Left lung (tissue), 10 donors: ENCODE measurements around the gene CDC20. TPM values are rescaled to one million over a fixed set of nuclear protein-coding genes. Genes with fewer than 3 reads are reported as not detected.

ENCODE experiments used
- ATAC-seq: fragments of 200-7000 bp; cut with Tn5 transposase; one replicate; pipeline ENCODE4 v1.9.1; 2020; ENCODE audit warnings: moderate library complexity
- DNase-seq, 4 donors: peaks; one replicate each; pipeline ENCODE4 v3.0.0-alpha.2; 2013 to 2020
- H3K27ac ChIP-seq, 2 donors: fragments of 200-600 bp; sonication (generic) in 1 of 2; one replicate each; pipeline versions ENCODE4 v1.5.0 to v1.8.0; 2020 to 2021
- H3K27me3 ChIP-seq, 2 donors: fragments of 200-600 bp; sonication (generic) in 1 of 2; one replicate each; pipeline versions ENCODE4 v1.5.0 to v1.8.0; 2020 to 2021
- H3K36me3 ChIP-seq, 2 donors: fragments of 200-600 bp; sonication (generic) in 1 of 2; one replicate each; pipeline versions ENCODE4 v1.5.0 to v1.8.0; 2020 to 2021
- H3K4me1 ChIP-seq, 2 donors: fragments of 200-600 bp; one replicate each; pipeline ENCODE4 v1.8.0; 2021
- H3K4me3 ChIP-seq, 2 donors: fragments of 200-600 bp; sonication (generic) in 1 of 2; one replicate each; pipeline versions ENCODE4 v1.5.0 to v1.8.0; 2020 to 2021; ENCODE audit warnings: mild to moderate bottlenecking in 1 of 2
- H3K9me3 ChIP-seq, 2 donors: fragments of 200-600 bp; sonication (generic) in 1 of 2; one replicate each; pipeline versions ENCODE4 v1.5.0 to v1.8.0; 2020 to 2021
- CTCF ChIP-seq, 2 donors: fragments of 200-600 bp; sonication (generic) in 1 of 2; IDR thresholded peaks; one replicate each; pipeline versions ENCODE4 v1.5.0 to v1.8.0; 2021; ENCODE audit warnings: antibody characterized with exemption in 2 of 2
- intact Hi-C, 2 donors: fragments of 100-400 bp; cut with DNase I; formaldehyde crosslinking; loops; one replicate each; pipeline versions ENCODE4 v1.11.2 to v1.14.2; 2022
- polyA plus RNA-seq, 6 donors: library from polyadenylated mRNA; unstranded; fragments of 120-200 nt; gene quantifications; one replicate each; pipeline ENCODE4 v1.2.1, GENCODE V29; 2013; ENCODE audit not compliant: insufficient read length in 6 of 6
- total RNA-seq, 2 donors: library from RNA; stranded (reverse); fragmentation: NEBNext Ultra II Directional; extraction: Animal tissue kit (Norgen Biotek cat#: 25700); gene quantifications; one replicate each; pipeline ENCODE4 v1.2.1, GENCODE V29; 2021
- donor health status: DM: no; HTN: yes; CAD: no.
- donor health status: DM: no; HTN: no; CAD: no.

The CDC20 gene
- total and polyA plus RNA-seq, 8 donors = 7.9 to 73.7 (median 31.7) TPM

GRCh38 chr1:43312212-43312623 is 46.6 kb upstream of the CDC20 start:
- ATAC-seq = no peak
- peak in 2 of 4 donors; percentile 30 to 65 for DNase-seq
- Histone ChIP-seq H3K27ac (no peak overlapping the region), H3K4me3 (no peak overlapping the region), H3K36me3 (peaks cover 0 to 30% of the 10 kb centered on the region in 2 donors), H3K27me3 (no peaks in the 10 kb centered on the region), H3K9me3 (no peaks in the 10 kb centered on the region), H3K4me1 (peaks cover 0 to 1% of the 10 kb centered on the region in 2 donors)
- intact Hi-C loops = no loop called here
- TF ChIP-seq CTCF (IDR thresholded peaks at IDR 0.05) = no peak

- H3K9me3 ChIP-seq = no peaks in the 10 kb centered on the region
- ATAC-seq (no peak), DNase-seq (peak in 2 of 4 donors; percentile 30 to 65)
- no peak overlapping the region for H3K4me3 ChIP-seq
- peaks cover 0 to 27% of the 10 kb centered on the region in 2 donors for H3K36me3 ChIP-seq
- intact Hi-C loops = no loop called here
- no peak for TF ChIP-seq CTCF (IDR thresholded peaks at IDR 0.05)
- no peaks in the 10 kb centered on the region for H3K27me3 ChIP-seq
- no peak overlapping the region for H3K27ac ChIP-seq
- no peaks in the 10 kb centered on the region for H3K4me1 ChIP-seq
These were observed 45.9 kb upstream of the CDC20 start for GRCh38 chr1:43312663-43313515.

GRCh38 chr1:43313771-43314170 is 45.0 kb upstream of the CDC20 start:
- ATAC-seq (no peak), DNase-seq (peak in 1 of 4 donors; percentile 77)
- H3K27ac ChIP-seq = no peak overlapping the region
- no peak overlapping the region for H3K4me3 ChIP-seq
- peaks cover 0 to 27% of the 10 kb centered on the region in 2 donors for H3K36me3 ChIP-seq
- H3K27me3 ChIP-seq = no peaks in the 10 kb centered on the region
- no peaks in the 10 kb centered on the region for H3K9me3 ChIP-seq
- TF ChIP-seq CTCF (IDR thresholded peaks at IDR 0.05) = no peak
- intact Hi-C loops = no loop called here
- no peaks in the 10 kb centered on the region for H3K4me1 ChIP-seq

GRCh38 chr1:43314233-43314632 is 44.5 kb upstream of the CDC20 start:
- intact Hi-C loops = no loop called here

More at GRCh38 chr1:43314233-43314632, 44.5 kb upstream of the CDC20 start:
- no peaks in the 10 kb centered on the region for H3K9me3 ChIP-seq
- H3K4me1 ChIP-seq = no peaks in the 10 kb centered on the region
- no peak overlapping the region for H3K27ac ChIP-seq
- no peaks in the 10 kb centered on the region for H3K27me3 ChIP-seq
- DNase-seq (peak in 1 of 4 donors; percentile 13), ATAC-seq (no peak)
- H3K36me3 ChIP-seq = peaks cover 0 to 28% of the 10 kb centered on the region in 2 donors
- H3K4me3 ChIP-seq = no peak overlapping the region
- no peak for TF ChIP-seq CTCF (IDR thresholded peaks at IDR 0.05)
